ENCODE results near the gene ADGRL3.

DNA sequence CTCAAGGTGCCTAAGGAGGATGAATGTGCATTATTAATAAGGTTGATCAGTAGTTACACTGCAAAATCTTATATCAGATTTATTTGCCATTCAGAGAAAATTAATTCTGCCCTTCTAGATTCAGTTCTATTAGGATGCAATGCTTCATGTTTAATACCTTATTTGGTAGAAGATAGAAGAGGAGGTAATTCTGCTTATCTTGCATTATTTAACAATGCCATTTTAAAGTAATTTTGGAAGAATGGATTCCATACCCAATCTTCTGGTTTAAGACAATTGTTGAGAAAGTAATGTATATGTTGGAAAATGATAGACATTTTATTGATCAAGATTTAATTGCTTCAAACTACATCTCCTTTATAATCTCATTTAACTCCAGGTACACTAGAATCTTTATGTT is 360.9 kb downstream of the ADGRL3 start:
- TF ChIP-seq, protein P1, sequence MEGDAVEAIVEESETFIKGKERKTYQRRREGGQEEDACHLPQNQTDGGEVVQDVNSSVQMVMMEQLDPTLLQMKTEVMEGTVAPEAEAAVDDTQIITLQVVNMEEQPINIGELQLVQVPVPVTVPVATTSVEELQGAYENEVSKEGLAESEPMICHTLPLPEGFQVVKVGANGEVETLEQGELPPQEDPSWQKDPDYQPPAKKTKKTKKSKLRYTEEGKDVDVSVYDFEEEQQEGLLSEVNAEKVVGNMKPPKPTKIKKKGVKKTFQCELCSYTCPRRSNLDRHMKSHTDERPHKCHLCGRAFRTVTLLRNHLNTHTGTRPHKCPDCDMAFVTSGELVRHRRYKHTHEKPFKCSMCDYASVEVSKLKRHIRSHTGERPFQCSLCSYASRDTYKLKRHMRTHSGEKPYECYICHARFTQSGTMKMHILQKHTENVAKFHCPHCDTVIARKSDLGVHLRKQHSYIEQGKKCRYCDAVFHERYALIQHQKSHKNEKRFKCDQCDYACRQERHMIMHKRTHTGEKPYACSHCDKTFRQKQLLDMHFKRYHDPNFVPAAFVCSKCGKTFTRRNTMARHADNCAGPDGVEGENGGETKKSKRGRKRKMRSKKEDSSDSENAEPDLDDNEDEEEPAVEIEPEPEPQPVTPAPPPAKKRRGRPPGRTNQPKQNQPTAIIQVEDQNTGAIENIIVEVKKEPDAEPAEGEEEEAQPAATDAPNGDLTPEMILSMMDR (IDR thresholded peaks at IDR 0.05): no peak
- TF ChIP-seq POLR2AphosphoS5 (IDR thresholded peaks at IDR 0.05) (no peak), POLR2A (IDR thresholded peaks at IDR 0.05; ENCODE audit: low read depth) (no peak), EP300 (IDR thresholded peaks at IDR 0.05) (no peak)

Data from esophagus muscularis mucosa (tissue), 4 donors.